NK-92 (cell line): ENCODE results near the gene RCBTB2.

ENCODE experiments used
- DNase-seq: peaks from one replicate; lab custom pipeline; 2025; ENCODE audit not compliant: unreplicated experiment; lab: John Stamatoyannopoulos, UW

RCBTB2 gene

GRCh38 chr13:48496271-48497161, 36.4 kb downstream of the RCBTB2 start:
- no peak for DNase-seq

GRCh38 chr13:48494874-48495273, 38.0 kb downstream of the RCBTB2 start:
- DNase-seq = no peak

GRCh38 chr13:48493851-48494250, 39.0 kb downstream of the RCBTB2 start:
- no peak for DNase-seq

- no peak for DNase-seq
Observed at GRCh38 chr13:48493066-48493765, 39.7 kb downstream of the RCBTB2 start.

GRCh38 chr13:48492470-48493065, 40.3 kb downstream of the RCBTB2 start:
- no peak for DNase-seq

GRCh38 chr13:48492096-48492440, 40.8 kb downstream of the RCBTB2 start:
- DNase-seq = no peak

GRCh38 chr13:48491423-48492095, 41.3 kb downstream of the RCBTB2 start:
- no peak for DNase-seq

GRCh38 chr13:48490241-48490640, 42.6 kb downstream of the RCBTB2 start:
- DNase-seq = no peak

- DNase-seq = no peak
Observed at GRCh38 chr13:48489666-48490065, 43.2 kb downstream of the RCBTB2 start.

- DNase-seq = no peak
Observed at GRCh38 chr13:48488995-48489394, 43.9 kb downstream of the RCBTB2 start.

GRCh38 chr13:48487968-48488367, 44.9 kb downstream of the RCBTB2 start:
- DNase-seq = no peak

- no peak for DNase-seq
Observed at GRCh38 chr13:48486836-48487235, 46.0 kb downstream of the RCBTB2 start.

- DNase-seq = no peak
Observed at GRCh38 chr13:48486362-48486761, 46.5 kb downstream of the RCBTB2 start.

- DNase-seq = no peak
Observed at GRCh38 chr13:48485432-48485831, 47.4 kb downstream of the RCBTB2 start.

- no peak for DNase-seq
Observed at GRCh38 chr13:48483575-48483974, 49.3 kb downstream of the RCBTB2 start.

- DNase-seq = no peak
Observed at GRCh38 chr13:48478391-48478790, 54.5 kb downstream of the RCBTB2 start.

- DNase-seq = no peak
Observed at GRCh38 chr13:48477191-48477855, 55.6 kb downstream of the RCBTB2 start.

- DNase-seq = no peak
Observed at GRCh38 chr13:48476686-48477085, 56.2 kb downstream of the RCBTB2 start.

- DNase-seq = no peak
Observed at GRCh38 chr13:48476215-48476614, 56.7 kb downstream of the RCBTB2 start.

- no peak for DNase-seq
Observed at GRCh38 chr13:48475230-48475629, 57.6 kb downstream of the RCBTB2 start.
